RWPE2 (cell line): ENCODE results near the gene PTGER4.
"Not testable (repeated sequence)": the region's sequence is repeated elsewhere in the genome, so short reads cannot be mapped to it uniquely, and the experiment has no call there.

ENCODE experiments used
- ATAC-seq: fragments of 200-7000 bp; cut with Tn5 transposase; 3 replicates; pipeline ENCODE4 v1.9.1; 2021; ENCODE audit warnings: low read depth
- DNase-seq: peaks from one replicate; pipeline ENCODE4 v3.0.0-alpha.2; 2020; ENCODE audit warnings: low spot score
- H3K27ac ChIP-seq: fragments of 450-650 bp; 2 replicates; pipeline ENCODE4 v1.5.1; 2017; ENCODE audit warnings: mild to moderate bottlenecking; ENCODE audit not compliant: poor library complexity, severe bottlenecking
- H3K27me3 ChIP-seq: fragments of 250-450 bp; sonication (Bioruptor Pico); 2 replicates; pipeline ENCODE4 v1.5.1; 2021; ENCODE audit warnings: mild to moderate bottlenecking, moderate library complexity; ENCODE audit not compliant: insufficient read depth, poor library complexity, severe bottlenecking
- H3K36me3 ChIP-seq: fragments of 250-450 bp; sonication (Bioruptor Pico); 2 replicates; pipeline ENCODE4 v1.5.1; 2020; ENCODE audit warnings: low read depth, mild to moderate bottlenecking, moderate library complexity
- H3K4me1 ChIP-seq: fragments of 250-450 bp; sonication (Bioruptor Pico); 2 replicates; pipeline ENCODE4 v1.5.1; 2021; ENCODE audit warnings: mild to moderate bottlenecking, moderate library complexity; ENCODE audit not compliant: insufficient read depth, poor library complexity, severe bottlenecking
- H3K4me3 ChIP-seq: fragments of 250-450 bp; sonication (Bioruptor Pico); 2 replicates; pipeline ENCODE4 v1.5.1; 2021; ENCODE audit warnings: mild to moderate bottlenecking, moderate library complexity; ENCODE audit not compliant: severe bottlenecking
- H3K9me3 ChIP-seq: fragments of 250-450 bp; sonication (Bioruptor Pico); 2 replicates; pipeline ENCODE4 v1.5.1; 2021; ENCODE audit warnings: mild to moderate bottlenecking, moderate library complexity; ENCODE audit not compliant: severe bottlenecking
- TF ChIP-seq, protein P1 (sequence below): fragments of 450-650 bp; IDR thresholded peaks from one replicate; pipeline ENCODE4 v1.5.1; 2017; ENCODE audit warnings: mild to moderate bottlenecking, moderate library complexity; ENCODE audit not compliant: poor library complexity, severe bottlenecking

The PTGER4 gene

GRCh38 chr5:40679913-40680681 lies at the start of gene PTGER4:
Gene PTGER4 (plus strand): TSS chr5:40679915. CDS start chr5:40680994, 1,079 bp downstream.
- H3K27me3 ChIP-seq = no peaks in the 10 kb centered on the region
- TF ChIP-seq, protein P1, sequence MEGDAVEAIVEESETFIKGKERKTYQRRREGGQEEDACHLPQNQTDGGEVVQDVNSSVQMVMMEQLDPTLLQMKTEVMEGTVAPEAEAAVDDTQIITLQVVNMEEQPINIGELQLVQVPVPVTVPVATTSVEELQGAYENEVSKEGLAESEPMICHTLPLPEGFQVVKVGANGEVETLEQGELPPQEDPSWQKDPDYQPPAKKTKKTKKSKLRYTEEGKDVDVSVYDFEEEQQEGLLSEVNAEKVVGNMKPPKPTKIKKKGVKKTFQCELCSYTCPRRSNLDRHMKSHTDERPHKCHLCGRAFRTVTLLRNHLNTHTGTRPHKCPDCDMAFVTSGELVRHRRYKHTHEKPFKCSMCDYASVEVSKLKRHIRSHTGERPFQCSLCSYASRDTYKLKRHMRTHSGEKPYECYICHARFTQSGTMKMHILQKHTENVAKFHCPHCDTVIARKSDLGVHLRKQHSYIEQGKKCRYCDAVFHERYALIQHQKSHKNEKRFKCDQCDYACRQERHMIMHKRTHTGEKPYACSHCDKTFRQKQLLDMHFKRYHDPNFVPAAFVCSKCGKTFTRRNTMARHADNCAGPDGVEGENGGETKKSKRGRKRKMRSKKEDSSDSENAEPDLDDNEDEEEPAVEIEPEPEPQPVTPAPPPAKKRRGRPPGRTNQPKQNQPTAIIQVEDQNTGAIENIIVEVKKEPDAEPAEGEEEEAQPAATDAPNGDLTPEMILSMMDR = no peak

GRCh38 chr5:40630126-40630525 lies 49.6 kb upstream of the PTGER4 start:
- DNase-seq = no peak
- Histone ChIP-seq H3K4me3 (no peak overlapping the region), H3K27ac (no peak overlapping the region), H3K27me3 (no peaks in the 10 kb centered on the region), H3K9me3 (no peaks in the 10 kb centered on the region), H3K36me3 (no peaks in the 10 kb centered on the region), H3K4me1 (no peaks in the 10 kb centered on the region)
- TF ChIP-seq, protein P1 = no peak
- no peak for ATAC-seq

More at GRCh38 chr5:40679913-40680681, at the start of gene PTGER4:
- Histone ChIP-seq H3K36me3 (peaks cover 38% of the 10 kb centered on the region), H3K27ac (peak within 1 kb of the TSS; percentile 94), H3K4me3 (peak within 1 kb of the TSS; percentile 82), H3K9me3 (no peaks in the 10 kb centered on the region), H3K4me1 (peaks cover 39% of the 10 kb centered on the region)
- peak; percentile 4 for ATAC-seq
- peak; percentile 75 for DNase-seq

GRCh38 chr5:40631236-40631635 lies 48.5 kb upstream of the PTGER4 start:
- Histone ChIP-seq H3K4me1 (no peaks in the 10 kb centered on the region), H3K9me3 (no peaks in the 10 kb centered on the region), H3K4me3 (no peak overlapping the region), H3K27ac (no peak overlapping the region), H3K27me3 (no peaks in the 10 kb centered on the region), H3K36me3 (no peaks in the 10 kb centered on the region)
- no peak for ATAC-seq
- no peak for DNase-seq
- TF ChIP-seq, protein P1 = no peak

GRCh38 chr5:40634154-40634553 lies 45.6 kb upstream of the PTGER4 start:
- Histone ChIP-seq H3K36me3 (no peaks in the 10 kb centered on the region), H3K4me3 (no peak overlapping the region), H3K27ac (no peak overlapping the region), H3K9me3 (no peaks in the 10 kb centered on the region), H3K4me1 (no peaks in the 10 kb centered on the region), H3K27me3 (no peaks in the 10 kb centered on the region)
- ATAC-seq = no peak
- TF ChIP-seq, protein P1 = no peak
- DNase-seq = no peak

DNA sequence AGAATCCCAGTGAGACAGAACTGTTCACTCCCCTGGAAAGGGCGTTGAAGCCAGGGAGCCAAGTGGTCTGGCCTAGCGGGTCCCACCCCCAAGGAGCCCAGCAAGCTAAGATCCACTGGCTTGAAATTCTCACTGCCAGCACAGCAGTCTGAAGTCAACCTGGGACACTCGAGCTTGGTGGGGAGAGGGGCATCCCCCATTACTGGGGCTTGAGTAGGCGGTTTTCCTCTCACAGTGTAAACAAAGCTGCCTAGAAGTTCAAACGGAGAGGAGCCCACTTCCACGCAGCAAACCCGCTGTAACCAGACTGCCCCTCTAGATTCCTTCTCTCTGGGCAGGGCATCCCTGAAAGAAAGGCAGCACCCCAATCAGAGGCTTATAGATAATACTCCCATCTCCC lies 45.1 kb upstream of the PTGER4 start:
- TF ChIP-seq, protein P1 = no peak
- Histone ChIP-seq H3K4me1 (no peaks in the 10 kb centered on the region), H3K27me3 (no peaks in the 10 kb centered on the region), H3K36me3 (no peaks in the 10 kb centered on the region), H3K27ac (no peak overlapping the region), H3K9me3 (no peaks in the 10 kb centered on the region), H3K4me3 (no peak overlapping the region)
- no peak for ATAC-seq
- no peak for DNase-seq

- H3K27ac ChIP-seq, H3K4me3 ChIP-seq, DNase-seq, H3K27me3 ChIP-seq, ATAC-seq, H3K9me3 ChIP-seq, H3K36me3 ChIP-seq: not testable (repeated sequence)
- peaks cover 11% of the 10 kb centered on the region for H3K4me1 ChIP-seq
Observed at GRCh38 chr5:40639531-40639930, 40.2 kb upstream of the PTGER4 start.
